NCI-H2107 treated with DMSO at 0.1 percent for 48 hours (cell line): ENCODE measurements around the gene ECEL1.
"Not testable (repeated sequence)": the region's sequence is repeated elsewhere in the genome, so short reads cannot be mapped to it uniquely, and the experiment has no call there.

Source experiments
- DNase-seq: peaks from one replicate; lab custom pipeline; 2025; ENCODE audit not compliant: unreplicated experiment; lab: John Stamatoyannopoulos, UW

ECEL1 gene

DNA sequence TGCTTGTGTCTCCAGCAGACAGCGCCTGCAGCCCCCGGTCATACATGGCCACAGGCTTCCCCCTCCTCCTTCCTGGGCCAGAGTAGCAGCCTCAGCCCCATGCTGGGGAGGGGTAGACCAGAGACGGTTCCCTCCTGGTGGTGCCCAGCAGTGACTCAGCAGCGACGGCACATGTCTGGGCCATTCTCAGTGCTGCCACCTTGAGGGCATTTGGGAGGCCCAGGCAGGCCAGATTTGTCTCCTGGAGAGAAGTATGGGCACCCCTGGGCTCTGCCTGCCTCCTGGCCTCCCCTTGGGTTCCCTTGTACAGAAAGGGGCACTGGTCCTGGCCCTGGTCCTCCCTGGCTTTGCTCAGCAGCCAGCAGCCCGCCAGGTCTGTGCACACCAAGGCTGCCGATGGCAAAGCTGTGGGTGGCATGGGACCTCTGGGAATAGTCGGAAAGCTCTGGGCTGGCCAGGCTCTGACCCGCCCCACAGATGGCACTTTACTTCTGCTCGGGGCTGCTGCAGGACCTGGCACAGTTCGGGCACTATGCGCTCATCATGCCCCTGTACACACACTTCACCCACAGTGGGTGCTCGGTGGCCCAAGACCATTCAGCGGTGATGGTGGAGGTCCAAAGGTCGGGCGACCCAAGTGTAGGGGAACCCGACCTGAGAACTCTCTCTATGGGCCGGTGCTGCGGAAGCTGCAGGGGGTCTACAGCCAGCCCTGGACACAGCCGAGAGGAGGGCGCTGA is 43.1 kb downstream of the ECEL1 start:
- no peak for DNase-seq

DNA sequence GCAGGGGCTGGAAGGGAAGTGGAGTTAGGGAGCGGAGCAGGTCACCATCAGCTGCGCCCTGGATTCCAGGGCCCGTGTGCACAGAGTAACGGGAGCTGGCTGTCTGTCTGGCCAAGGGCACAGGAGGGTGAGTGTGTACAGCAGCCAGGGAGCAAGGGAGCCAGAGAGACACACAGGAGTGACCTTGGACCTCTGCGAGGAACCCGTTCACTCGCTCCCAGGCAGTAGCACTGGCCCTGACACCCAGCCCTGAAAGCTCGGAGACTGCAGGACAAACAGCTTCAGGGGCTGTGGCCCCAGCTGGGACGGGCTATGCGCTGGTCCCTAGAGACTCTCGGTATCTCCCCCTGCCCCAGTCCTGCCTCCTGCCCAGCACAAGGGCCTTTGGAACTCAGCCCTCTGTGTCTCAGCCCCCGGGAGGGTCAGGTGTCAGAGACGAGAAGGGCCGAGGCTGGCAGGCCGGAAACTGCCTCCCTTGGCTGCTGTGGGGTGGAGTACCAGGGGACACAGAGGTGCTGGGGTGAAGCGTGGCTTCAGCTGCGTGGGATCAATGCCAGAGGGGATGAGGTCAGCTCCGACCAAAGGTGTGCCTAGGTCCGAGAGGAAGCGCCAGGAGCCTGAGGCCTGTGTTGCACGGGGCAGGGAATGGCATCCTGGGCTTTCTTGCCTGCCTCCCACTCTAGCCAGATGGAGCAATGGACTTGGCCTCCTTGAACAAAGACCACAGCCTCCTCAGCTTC is 43.8 kb downstream of the ECEL1 start:
- DNase-seq: not testable (repeated sequence)

DNA sequence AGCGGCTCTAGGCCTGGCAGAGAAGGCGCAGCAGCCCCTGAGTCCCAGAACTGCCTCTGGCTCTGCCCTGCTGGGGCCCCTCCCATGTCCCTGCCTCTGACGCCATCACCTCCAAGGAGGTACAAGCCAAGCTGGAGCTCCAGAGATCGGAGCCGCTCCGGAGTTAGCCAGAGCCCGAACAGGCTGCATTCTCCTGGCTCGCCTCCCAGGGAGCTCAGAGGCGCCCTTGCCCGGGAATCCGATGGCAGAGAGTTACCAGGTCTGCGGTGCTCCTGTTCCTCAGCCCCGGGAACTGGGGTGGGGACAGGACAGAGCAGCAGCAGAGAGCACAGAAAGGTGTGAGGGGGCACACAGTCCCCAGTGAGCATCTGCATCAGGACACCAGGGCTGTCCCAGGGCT is 44.6 kb downstream of the ECEL1 start:
- not testable (repeated sequence) for DNase-seq

DNA sequence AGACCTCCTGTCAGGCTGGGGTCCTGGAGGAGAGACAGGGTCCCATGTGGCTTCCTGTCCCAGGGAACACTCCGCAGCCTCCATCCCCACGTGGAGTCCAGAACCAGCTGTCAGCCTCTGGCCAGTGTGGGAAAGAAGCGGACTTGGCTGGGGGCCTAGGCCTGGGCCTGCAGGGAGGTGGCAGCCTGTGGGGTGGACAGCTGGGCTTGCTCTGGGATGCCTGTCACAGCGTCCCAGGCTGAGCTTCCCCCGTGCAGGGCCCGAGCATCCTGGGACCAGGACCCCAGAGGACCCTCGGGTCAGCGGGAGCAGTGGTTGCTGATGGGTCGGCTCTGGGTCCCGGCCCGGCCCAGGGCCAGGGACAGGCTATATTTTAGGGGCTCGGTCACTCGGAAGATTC is 45.2 kb downstream of the ECEL1 start:
- DNase-seq: not testable (repeated sequence)

DNA sequence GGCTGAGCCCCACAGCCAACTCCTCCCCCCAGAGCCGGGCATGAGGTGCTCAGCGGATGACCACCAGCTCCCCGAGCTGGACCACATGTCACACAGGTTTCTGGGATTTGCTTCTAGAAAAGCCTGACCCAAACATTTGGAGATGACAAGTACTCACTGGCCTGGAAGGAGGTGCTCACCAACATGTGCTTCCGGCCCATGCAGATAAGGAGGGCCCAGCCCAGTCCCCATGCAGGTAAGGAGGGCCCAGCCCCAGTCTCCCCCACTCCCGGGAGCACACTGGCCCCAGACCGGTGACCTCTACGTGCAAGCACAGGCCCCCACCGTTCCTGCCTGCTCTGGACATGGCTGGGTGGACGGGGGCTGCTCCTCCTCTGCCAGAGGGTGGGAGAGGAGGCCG is 45.7 kb downstream of the ECEL1 start:
- DNase-seq: not testable (repeated sequence)

DNA sequence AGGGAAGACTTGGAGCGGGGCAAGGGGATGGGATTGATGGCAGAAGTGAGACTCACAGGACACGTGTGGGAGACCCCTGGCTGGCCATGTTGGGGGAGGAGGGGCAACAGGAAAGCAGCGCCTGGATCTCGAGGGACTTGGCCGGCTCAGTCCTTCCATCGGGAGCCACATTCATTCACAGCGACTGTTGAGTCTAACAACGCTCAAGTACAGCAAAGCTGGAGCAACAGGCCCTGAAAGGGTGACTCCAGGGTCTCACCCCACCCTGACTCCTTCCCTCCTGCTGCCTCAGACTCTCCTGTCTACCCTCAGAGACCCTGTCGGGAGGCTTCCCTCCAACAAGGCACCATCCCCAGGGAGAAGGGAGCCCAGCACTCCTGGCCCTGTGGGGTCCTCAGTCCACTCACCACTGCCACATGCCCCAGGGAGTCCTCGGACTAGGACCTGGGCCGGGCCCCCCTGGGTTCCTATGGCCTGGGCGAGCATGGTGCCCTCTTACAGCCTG is 46.4 kb downstream of the ECEL1 start:
- DNase-seq: no peak

DNA sequence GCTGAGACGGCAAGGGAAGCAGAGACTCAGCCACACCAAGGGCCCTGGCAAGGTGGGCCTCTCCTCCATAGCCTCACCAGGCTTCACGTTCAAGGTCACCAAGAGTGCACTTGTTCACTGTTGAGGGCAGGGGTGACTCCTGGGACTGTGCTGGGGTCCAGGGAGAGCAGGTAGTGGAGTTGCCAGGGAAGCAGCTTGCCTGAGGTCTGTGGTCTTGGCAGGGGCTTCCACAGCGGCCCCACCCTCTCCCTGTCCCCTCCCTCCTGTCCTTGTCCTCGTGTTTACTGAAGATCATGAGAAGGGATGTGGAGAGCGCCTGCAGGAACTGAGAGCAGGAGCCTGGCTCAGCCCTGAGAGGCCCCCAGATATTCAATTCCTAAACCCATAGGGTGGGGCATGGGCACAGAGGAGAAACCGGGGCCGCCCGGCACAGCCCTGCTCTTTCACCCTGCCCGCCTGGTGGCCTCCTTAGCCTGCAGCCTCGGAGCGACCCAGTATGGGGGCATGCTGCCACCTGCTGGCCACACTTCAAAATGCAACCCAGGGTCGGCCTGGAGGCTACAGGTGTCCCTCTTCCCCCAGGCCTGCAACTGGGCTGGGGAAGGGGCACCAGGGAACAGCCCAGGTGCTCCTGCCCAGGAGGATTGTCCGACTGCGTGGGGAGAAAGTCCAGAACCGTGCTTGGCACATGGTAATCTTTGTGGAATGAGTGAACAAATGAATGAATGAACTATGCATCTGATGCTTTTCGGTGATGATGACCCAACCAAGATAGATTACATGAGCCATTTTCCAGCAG is 47.2 kb downstream of the ECEL1 start:
- peak; percentile 32 for DNase-seq

DNA sequence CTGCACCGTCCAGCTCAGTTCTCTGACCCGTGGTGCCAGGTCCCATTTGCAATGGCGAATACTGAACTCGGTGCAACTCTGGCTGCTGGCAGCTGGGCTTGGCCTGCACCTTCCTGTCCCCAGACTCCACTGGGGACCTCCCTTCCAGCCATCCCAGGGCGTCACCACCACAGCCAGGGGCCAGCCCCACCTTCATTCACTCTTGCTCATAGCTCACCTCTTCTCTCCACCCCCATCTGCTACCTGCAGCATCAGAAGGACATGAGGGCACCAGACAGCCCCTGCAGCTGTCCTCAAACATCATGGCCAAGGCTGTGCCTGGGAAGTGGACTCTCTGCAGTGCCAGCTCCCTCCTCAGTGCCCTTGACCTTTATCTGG is 47.9 kb downstream of the ECEL1 start:
- no peak for DNase-seq

DNA sequence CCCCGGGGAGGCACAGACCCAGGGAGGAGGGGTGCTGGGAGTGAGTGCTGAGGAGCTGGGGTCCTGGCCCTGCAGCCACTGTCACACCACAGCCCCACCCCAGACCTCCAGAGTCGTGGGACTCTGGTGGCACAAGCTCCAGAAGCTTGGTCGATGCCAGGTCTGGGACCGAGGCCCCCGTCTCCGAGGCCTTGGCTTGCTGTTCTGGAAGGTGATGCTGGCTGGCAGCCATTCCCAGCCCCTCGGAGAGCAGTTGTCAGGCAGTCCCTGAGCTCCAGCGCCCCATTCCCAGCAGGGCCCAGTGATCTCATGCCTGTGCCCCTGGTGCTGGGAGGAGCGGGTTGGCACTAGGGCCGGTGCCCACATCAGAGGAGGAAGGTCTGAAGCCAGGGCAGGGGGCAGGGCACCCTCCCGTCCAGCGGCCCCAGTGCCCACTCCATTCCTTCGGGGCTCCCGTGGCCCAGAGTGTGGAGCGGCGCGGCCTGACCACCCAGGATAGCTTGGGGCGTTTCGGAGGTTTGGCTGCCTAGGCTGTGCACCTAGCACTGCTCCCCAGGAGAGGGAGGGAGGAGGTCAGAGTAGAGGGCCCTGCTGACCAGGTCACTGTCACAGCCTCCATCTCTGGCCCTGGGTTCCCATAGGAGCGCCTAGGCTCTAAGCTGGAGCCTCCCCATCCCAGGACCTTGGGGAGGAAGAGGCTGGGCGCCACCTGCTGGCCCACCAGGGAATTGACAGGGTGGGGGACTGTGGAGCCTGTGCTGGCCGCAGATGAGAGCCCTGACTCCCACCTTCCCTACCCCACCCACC is 48.5 kb downstream of the ECEL1 start:
- DNase-seq: no peak

DNA sequence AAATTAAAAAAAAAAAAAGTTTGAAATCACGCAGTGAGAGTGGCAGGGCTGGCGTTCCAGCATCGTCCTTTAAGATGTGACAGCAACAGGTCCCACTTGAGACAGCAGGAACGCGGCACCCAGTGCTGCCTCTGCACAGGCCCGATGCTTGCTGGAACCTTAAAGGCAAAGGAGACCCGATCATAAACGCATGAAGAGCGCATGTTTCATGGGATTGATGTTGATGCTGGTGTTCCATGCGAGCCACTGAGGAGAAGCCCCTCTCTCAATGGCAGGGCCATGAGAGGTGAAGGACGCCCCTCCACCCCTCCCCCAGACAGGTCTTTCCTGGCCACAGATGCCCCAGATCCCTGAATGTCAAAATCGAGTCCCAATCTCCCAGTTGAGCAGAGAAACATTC is 49.5 kb downstream of the ECEL1 start:
- no peak for DNase-seq

- no peak for DNase-seq
Observed at GRCh38 chr2:232437195-232437571, 50.5 kb downstream of the ECEL1 start.

- no peak for DNase-seq
Observed at GRCh38 chr2:232436381-232437194, 51.0 kb downstream of the ECEL1 start.

DNA sequence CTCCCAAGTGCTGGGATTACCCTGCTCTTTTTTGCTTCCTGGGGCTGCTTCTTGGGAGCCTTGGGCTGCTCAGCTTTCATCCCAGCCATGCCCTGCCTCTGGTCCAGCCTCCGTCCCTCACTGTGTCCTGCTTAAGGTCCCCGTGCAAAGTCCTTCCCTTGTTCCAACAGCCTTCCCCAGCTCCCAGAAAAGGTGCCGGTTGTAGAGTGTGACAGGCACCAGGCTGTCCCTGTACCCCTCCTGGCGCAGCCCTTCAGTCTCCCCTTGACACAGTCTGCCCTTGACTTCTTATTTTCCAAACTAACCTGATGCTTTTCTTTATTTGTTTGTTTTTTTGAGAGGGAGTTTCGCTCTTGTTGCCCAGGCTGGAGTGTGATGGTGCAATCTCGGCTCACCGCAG is 51.8 kb downstream of the ECEL1 start:
- no peak for DNase-seq

GRCh38 chr2:232435375-232435648 is 52.3 kb downstream of the ECEL1 start:
- DNase-seq: no peak

GRCh38 chr2:232434563-232435374 is 52.9 kb downstream of the ECEL1 start:
- DNase-seq: no peak

- no peak for DNase-seq
Observed at GRCh38 chr2:232434091-232434490, 53.5 kb downstream of the ECEL1 start.

GRCh38 chr2:232433622-232434021 is 54.0 kb downstream of the ECEL1 start:
- DNase-seq: not testable (repeated sequence)

DNA sequence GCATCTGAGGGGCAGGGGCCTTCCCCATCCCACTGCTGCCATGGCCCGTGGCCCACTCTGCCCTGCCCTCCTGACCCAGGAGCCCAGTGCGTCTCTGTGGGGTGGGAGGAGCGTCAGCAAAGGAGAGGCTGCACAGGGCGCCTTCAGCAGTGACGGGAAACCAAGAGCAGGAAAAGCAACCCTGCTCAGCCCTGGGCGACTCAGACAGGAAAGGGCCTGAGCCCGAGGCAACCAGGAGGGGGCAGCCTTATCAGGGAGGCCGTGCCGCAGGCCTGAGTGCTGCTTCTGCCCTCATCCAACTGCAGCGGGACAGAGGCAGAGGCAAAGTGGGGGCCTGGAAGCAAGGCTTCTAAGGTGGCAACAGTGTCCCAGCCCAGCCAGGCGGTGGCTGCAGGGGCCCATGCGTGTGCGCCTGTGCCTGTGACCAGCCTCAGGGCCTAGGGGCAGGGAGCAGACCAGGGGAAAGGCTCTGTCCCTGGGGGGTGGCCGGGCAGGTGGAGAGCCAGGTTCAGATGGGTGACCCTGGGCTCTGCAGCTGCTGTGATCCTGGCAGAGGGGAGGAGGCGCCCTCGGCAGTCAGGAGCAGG is 54.9 kb downstream of the ECEL1 start:
- DNase-seq: no peak
